GM19193 (cell line): ENCODE results near the gene FAM174C.

Experiments
- POLR2A ChIP-seq: IDR thresholded peaks from 4 replicates; pipeline ENCODE4 v1.6.1; 2011; ENCODE audit not compliant: insufficient read depth, insufficient read length; ENCODE audit errors: extremely low read depth

FAM174C gene

DNA sequence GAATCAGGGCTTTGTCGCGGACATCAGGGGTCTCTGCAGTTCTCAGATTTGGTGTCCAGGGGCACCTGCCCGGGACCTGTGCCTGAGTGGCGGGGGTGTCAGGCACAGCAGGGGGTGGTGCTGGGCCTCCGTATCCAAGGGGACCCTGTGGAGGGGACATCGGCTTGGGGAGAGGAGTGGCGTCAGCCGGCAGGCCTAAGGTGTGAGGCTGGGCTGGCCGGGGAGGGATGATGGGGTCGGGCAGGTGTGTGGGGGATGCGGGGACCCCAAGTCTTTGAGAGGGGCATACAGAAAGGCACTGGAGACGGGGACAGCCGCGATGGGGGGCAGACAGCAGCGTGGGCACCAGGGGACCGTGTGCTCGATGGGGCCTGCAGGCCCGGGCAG is 12.9 kb downstream of the FAM174C start:
- TF ChIP-seq POLR2A, result no peak

DNA sequence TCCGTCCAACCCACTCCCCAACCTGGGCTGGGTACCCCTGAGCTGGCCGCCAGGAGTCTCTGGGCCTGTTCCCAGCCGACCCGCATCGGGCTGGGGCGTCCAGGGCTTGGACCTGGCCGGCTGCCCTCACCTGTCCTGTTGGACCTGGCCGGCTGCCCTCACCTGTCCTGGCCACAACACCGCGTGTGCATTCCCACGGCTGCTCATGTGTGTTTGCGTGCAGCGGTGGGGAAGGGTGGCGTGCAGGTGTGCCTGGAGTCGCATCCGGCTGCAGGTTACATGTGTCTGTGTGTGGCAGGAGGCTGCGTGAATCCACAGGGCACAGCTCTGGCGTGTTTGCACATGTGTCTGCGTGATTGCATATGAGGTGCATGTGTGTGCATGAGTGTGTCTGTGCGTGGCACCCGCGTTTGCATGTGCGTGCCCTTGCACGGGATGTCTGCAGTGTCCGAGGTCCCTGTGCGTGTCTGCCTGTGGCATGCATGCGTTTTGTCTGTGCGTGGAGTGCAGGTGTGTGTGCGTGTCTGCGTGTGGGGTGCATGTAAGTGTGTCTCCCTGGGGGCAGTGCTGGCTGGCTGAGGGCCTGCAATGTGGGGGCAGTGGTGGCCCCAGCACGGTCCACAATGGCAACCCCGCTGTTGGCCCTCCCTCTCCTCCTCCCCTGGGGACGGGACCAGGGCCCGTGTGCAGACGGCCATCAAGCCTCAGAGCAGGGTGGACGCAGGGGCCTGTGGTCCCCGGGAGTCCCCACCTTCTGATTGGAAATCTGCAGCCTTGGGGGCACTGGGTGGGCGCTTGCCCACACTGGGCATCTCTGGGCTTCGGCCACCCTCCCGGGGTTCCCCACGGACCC is 13.7 kb downstream of the FAM174C start:
- TF ChIP-seq POLR2A, result no peak

DNA sequence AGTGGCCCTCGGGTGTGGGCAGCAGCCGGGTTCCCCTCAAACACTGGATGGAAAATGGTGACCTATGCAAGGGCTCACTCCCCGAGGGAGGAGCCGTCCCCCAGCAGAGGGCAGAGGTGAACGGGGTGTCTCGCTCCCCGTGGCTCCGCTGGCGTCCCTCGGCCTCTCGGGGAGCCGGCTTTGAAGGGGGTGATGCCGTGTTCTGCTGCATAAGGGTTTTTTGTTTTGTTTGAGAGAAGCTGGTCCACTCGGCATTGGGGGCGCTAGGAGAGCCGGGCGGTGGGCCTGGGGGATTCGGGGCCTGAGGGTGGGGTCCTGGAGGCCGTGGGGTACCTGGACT is 14.3 kb downstream of the FAM174C start:
- no peak for TF ChIP-seq POLR2A

DNA sequence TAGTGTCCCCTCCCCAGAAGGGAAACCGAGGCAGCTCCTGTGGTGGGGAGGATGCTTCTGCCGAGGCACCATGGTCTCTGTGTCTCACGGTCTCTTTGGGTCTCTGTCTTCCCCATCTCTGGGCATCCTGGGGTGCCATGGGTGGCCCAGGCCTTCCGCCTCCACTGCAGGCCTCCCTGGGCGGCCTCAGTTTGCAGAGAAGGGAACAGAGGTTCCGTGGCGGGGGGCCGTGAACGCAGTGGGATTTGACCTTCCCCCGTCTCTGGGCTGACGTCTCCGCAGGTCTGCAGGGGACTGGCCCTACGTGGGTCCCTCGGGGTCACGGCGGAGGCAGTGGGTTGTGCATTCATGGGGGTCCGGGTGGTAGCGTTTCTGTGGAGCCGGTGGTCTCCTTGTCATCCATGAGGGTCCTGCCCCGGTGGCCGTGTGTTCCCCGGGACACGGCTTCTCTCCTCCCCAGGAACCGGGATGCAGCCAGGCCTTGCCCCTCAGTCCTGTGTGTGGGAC is 14.9 kb downstream of the FAM174C start:
- no peak for TF ChIP-seq POLR2A

DNA sequence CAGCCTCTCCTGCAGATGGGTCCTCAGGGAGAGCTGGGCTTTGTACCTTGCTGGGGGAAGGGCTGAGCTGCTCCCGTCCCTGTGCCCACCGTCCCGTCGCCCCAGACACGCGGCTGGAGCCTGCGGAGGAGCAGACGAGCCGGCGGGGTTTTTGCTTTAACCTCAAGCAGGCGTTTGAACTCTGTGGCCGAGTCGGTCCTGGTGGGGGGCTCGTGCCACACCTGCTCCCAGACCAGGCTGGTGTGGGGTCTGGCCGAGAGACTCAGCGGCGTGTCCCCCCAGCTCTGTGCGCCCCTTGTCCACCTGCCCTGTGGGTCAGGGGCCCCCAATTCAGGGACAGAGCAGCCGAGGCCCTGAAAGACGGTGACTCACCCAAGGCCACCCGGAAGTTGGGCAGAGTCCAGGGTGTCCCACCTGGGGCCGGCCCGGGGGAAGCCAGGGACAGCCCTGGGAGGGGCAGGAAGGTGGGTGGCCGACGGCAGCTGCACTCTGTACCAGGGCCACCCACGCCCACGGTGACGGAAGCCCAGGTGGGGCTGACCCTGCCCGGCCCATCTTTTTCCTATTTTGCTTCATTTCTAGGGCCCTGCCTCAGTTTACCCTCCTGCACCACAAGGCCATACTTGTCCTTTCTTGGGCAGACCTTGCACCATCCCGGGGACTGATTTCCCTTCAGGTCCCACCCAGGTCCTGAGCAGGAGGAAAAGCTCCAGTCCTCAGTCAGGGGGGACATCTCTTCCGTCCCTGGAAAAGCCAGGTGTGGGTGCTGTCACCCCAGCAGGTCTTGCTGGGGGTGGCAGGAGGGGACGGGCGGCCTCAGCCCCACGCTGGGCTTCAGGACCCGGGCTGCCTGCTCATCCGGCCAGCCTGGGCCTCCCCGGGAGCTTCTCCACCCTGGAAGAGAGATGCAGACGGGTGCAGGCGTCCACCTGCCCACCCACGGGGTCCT is 15.6 kb downstream of the FAM174C start:
- TF ChIP-seq POLR2A, result no peak

DNA sequence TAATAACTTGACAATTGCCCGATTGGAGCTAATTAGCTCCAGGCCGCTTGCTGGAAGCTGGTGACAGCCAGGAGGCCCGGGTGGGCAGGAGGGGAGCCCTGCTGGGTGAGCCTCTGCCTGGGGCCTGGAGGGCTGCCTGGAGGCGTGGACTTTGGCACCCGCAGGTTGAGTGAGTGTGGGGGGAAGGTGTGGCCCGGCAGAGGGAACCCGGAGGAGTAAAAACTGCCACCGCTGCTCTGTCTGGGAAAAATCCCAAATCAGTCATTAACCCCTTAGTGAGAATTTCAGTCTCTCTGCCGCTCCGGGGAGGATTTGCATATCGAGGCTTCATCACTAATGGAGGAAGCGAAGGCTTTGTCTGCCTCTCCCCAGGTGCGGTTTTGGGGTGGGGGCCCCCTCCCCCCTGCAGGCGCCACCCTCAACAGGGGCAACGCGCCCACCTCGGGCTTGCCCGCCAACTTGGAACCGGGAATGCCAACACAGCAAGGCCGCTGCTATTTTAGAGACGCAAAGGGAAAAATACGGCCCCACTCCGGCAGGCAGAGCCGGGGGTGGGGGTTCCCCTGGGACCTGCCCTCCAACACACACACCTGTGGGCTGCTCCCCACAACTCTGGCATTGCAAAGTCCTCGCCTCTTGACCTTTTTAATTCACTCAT is 16.6 kb downstream of the FAM174C start:
- no peak for TF ChIP-seq POLR2A

DNA sequence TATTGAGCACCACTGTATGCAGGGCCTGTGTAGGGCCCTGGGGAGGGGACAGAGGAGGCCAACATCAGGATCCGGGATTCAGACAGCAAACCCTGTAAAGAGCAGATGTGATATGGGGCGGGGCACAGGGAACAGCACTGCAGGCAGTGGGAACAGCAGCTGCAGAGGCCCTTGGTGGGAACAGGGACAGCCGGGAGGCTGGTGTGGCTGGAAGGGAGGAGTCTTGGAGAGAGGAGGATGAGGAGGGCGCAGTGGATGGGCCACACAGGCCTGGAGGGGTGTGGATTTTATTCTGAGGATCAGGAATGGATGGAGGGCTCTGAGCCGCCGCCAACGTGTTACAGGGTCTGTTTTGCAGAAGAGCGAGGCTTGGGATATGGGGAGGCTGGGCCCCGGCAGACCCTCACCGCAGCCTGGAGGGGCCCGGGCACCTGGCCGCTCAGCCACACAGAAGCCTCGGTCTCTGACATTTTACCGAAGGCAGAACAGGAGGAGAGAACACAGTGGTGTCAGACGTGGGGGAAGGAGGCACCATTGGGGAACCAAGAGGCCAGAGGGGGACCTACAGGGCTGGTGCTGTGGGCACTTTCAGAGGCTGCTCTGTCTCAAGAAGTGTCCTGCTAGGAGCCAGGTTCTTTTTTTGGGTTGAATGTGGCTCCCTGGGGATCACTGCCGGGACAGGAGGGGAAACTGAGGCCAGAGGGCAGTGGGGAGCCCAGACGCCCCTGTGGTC is 17.3 kb downstream of the FAM174C start:
- no peak for TF ChIP-seq POLR2A

DNA sequence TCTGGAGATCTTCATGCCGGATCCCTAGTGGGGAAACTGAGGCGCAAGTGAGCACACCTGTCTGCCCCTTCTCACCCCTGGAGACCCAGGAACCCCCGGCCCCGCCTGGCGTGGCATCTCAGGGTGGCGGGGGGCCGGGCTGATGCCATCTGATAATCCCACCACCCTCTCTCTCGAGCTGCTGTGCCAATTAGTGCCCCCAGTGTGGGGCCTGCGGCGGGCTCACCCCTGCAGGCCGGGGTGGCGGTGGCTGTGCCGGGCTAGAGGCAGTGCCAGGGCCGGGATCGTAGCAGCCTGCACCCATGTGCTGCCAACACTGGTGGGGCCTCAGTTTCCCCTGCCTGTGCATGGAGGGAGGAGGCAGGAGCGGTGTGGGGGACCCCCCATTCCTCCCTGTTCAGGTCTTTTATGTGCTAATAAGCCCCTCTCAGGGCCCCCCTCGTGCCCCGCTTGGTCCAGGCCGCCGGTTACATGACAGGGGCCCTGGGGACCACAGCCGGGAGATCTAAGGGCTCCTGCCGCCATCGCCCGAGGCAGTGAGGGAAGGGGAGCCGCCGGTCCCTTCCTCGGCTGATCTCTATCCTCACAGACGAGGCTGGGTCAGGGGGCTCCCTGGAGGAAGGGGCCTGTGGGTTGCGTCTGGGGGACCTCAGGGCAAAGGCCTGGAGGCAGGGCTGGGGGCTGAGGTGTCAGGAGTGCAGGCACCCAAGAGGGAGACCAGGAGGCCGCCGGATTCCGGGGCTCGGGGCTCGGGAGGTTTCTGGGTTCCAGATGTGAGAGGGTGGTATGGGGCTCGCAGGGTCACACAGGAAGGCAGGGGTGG is 18.7 kb downstream of the FAM174C start:
- TF ChIP-seq POLR2A, result no peak

DNA sequence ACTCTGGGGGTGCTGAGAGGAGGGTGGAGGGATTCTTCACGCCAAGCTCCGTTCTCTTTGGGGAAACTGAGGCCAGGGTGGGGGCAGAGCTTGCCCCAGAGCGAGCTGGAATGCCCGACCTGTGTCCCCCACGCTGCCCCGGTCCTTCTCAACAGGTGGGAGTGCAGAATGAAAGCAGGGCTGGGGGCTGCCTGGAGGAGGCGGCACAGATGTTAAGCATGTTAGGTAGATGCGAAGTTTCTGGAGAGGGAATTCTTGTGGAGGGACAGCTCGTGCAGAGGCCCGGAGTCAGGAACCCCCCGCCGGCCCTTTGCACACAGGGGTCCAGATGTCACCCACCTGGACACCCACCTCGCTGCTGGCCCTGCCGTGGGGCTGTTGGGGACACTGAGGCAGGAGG is 19.4 kb downstream of the FAM174C start:
- no peak for TF ChIP-seq POLR2A

DNA sequence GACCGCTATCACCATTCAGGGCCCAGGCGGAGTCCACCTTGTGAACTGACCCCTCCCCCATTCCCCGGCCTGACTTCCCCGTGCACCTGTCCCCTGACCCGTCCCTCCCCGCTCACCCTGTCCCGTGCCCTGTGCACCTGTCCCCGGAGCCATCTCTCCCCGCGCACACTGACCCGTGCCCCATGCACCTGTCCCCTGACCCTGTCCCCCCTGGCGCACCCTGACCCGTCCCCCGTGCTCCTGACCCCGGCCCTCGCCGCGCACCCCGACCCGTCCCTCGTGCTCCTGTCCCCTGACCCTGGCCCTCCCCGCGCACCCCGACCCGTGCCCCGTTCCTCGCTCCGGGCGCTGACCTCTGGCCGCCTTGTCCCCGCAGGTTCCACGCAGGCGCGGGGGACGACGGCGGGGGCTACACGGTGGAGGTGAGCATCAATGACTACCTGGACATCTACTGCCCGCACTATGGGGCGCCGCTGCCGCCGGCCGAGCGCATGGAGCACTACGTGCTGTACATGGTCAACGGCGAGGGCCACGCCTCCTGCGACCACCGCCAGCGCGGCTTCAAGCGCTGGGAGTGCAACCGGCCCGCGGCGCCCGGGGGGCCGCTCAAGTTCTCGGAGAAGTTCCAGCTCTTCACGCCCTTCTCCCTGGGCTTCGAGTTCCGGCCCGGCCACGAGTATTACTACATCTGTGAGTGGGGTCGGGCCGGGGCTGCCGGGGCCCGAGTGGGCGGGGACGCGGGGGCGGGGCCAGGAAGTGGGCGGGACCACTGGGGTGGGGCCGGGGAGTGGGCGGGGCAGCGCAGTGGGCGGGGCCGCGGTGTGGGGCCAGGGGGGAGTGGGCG is 20.1 kb downstream of the FAM174C start:
- TF ChIP-seq POLR2A, result no peak

DNA sequence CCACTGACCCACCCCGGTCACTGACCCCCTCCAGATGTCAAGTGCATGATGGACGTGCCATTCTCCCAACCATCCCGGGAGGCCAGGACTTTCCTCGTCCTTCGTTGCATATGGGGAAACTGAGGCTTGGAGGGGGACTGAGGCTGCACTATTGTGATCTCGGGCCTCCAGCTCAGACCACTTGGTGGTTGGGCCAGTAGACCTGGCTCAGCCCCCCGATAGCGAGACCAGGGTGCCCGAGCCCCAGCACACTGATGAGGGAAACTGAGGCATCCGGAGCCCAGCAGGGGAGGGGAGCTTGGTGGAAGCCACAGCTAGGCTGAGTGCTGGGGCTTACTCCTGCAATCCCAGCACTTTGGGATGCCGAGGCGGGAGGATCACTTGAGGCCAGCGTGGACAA is 20.7 kb downstream of the FAM174C start:
- TF ChIP-seq POLR2A, result no peak

DNA sequence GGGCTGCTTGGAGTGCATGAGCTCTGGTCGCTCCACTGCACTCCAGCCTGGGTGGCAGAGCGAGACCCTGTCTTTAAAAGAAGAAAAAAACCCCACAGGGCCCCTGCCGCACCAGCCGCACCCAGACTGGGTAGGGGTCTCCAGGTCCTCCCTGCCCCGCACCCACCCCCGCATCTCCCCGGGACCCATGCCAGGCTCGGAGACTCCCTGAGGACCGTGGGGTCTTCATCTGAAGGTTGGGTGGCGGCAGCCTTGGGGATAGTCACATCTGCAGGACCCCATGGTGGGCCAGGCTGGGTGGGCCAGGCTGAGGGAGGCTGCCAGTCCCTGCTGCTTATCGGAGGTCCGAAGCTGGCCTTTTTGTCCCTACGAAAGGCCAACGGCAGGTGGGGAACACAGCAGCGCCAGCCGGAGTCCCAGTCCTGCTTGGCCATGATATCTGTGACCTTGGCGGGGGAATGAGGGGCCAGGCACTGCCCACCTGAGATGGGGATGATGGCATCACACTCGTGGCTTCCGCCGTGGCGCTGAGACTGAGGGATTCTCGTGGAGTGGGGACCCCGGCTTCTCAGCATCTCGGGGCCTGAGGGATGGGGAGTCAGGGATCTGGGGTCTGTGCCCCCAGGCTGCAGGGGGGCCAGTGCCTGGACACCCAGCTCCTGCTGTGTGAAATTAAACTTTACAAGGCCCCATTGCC is 21.4 kb downstream of the FAM174C start:
- no peak for TF ChIP-seq POLR2A
